Endodermal cell (in vitro differentiated cells): ENCODE measurements around the gene TPMT. TPM values are rescaled to one million over a fixed set of nuclear protein-coding genes. Genes with fewer than 3 reads are reported as not detected.
A peak's percentile ranks its signal among the peaks of the same experiment; 100 is the strongest.

Source experiments
- DNase-seq: peaks from one replicate; pipeline ENCODE4 v3.0.0-alpha.2; 2017
- H3K27ac ChIP-seq: 2 replicates; pipeline ENCODE4 v1.5.1; 2013; ENCODE audit warnings: mild to moderate bottlenecking, low read depth, low read length, moderate library complexity
- H3K27me3 ChIP-seq: 2 replicates; pipeline ENCODE4 v1.6.1; 2013; ENCODE audit warnings: mild to moderate bottlenecking, low read length, moderate library complexity; ENCODE audit not compliant: insufficient read depth, control insufficient read depth, poor library complexity, severe bottlenecking
- H3K36me3 ChIP-seq: 2 replicates; pipeline ENCODE4 v1.7.0; 2013; ENCODE audit warnings: mild to moderate bottlenecking, low read length, moderate library complexity; ENCODE audit not compliant: control insufficient read depth, insufficient read depth
- H3K4me1 ChIP-seq: one replicate; pipeline ENCODE4 v1.7.0; 2013; ENCODE audit warnings: low read length; ENCODE audit not compliant: control insufficient read depth, insufficient read depth
- H3K4me3 ChIP-seq: 2 replicates; pipeline ENCODE4 v1.5.1; 2013; ENCODE audit warnings: mild to moderate bottlenecking, low read length, moderate library complexity
- H3K9ac ChIP-seq: 2 replicates; pipeline ENCODE4 v1.6.1; 2013; ENCODE audit warnings: mild to moderate bottlenecking, low read length, moderate library complexity; ENCODE audit not compliant: poor library complexity, severe bottlenecking; ENCODE audit errors: extremely low read depth
- H3K9me3 ChIP-seq: 2 replicates; pipeline ENCODE4 v1.6.1; 2013; ENCODE audit warnings: mild to moderate bottlenecking, low read length, moderate library complexity; ENCODE audit not compliant: control insufficient read depth
- H3K27ac Mint-ChIP-seq: 2 replicates; pipeline ENCODE4 v1.8.0; 2020; ENCODE audit warnings: mixed read lengths
- H3K27me3 Mint-ChIP-seq: 2 replicates; pipeline ENCODE4 v1.8.0; 2021; ENCODE audit warnings: mild to moderate bottlenecking, mixed read lengths; ENCODE audit not compliant: insufficient read depth
- H3K36me3 Mint-ChIP-seq: 2 replicates; pipeline ENCODE4 v1.8.0; 2020; ENCODE audit warnings: low read depth, mixed read lengths
- H3K4me1 Mint-ChIP-seq: 2 replicates; pipeline ENCODE4 v1.8.0; 2020; ENCODE audit warnings: mixed read lengths
- H3K4me3 Mint-ChIP-seq: 2 replicates; pipeline ENCODE4 v1.8.0; 2020; ENCODE audit warnings: mild to moderate bottlenecking, moderate library complexity, mixed read lengths
- H3K9me3 Mint-ChIP-seq: 2 replicates; pipeline ENCODE4 v1.8.0; 2020; ENCODE audit warnings: mild to moderate bottlenecking, mixed read lengths
- CTCF ChIP-seq: fragments of 200-600 bp; sonication (generic); conservative IDR thresholded peaks from 2 replicates; pipeline ENCODE4 v1.5.0; 2021; ENCODE audit warnings: antibody characterized with exemption, mild to moderate bottlenecking
- WGBS, 2 experiments: methylation state at CpG; one replicate each; pipeline versions ENCODE4 v1.1.5 to v1.1.7; 2013; ENCODE audit warnings: missing lambda C conversion rate in 2 of 2, mixed read lengths in 1 of 2; ENCODE audit not compliant: insufficient coverage in 1 of 2, insufficient read length in 1 of 2; 5-methylcytosine and 5-hydroxymethylcytosine counted together
- total RNA-seq, 2 donors: library from RNA; stranded (reverse); fragmentation: NEBNext Ultra II Directional in 1 of 2; extraction: Animal tissue kit (Norgen Biotek cat#: 25700) in 1 of 2; gene quantifications; 2 replicates in 1 of 2; 3 replicates in 1 of 2; pipeline ENCODE4 v1.2.1, GENCODE V29; 2021

Gene TPMT
- total RNA-seq, 2 donors from 2014 or later, result 14.0 to 15.8 TPM

- no peak overlapping the region for H3K9ac ChIP-seq
- Mint-ChIP-seq H3K36me3 (peaks cover 65% of the 10 kb centered on the region), H3K4me1 (peaks cover 7% of the 10 kb centered on the region), H3K4me3 (no peak overlapping the region), H3K27ac (no peak overlapping the region), H3K27me3 (no peaks in the 10 kb centered on the region), H3K9me3 (no peaks in the 10 kb centered on the region)
- no peaks in the 10 kb centered on the region for H3K27me3 ChIP-seq
- WGBS, 2 experiments, result 90 to 95% methylated on average over 5 to 6 of the region's 6 CpGs
- H3K36me3 ChIP-seq, result peaks cover 55% of the 10 kb centered on the region
- no peak overlapping the region for H3K27ac ChIP-seq
- H3K9me3 ChIP-seq, result no peaks in the 10 kb centered on the region
- TF ChIP-seq CTCF, result no peak
- no peak for DNase-seq
- no peak overlapping the region for H3K4me3 ChIP-seq
- H3K4me1 ChIP-seq, result no peaks in the 10 kb centered on the region
Observed at GRCh38 chr6:18139935-18140621, 14.8 kb downstream of the TPMT start.

- H3K9ac ChIP-seq, result no peak overlapping the region
- H3K4me1 ChIP-seq, result no peaks in the 10 kb centered on the region
- Mint-ChIP-seq H3K27me3 (no peaks in the 10 kb centered on the region), H3K4me1 (peaks cover 7% of the 10 kb centered on the region), H3K9me3 (no peaks in the 10 kb centered on the region), H3K4me3 (no peak overlapping the region), H3K27ac (no peak overlapping the region), H3K36me3 (peaks cover 62% of the 10 kb centered on the region)
- DNase-seq, result no peak
- no peak overlapping the region for H3K4me3 ChIP-seq
- H3K36me3 ChIP-seq, result peaks cover 51% of the 10 kb centered on the region
- peak; percentile 53 for TF ChIP-seq CTCF
- no peaks in the 10 kb centered on the region for H3K27me3 ChIP-seq
- H3K9me3 ChIP-seq, result no peaks in the 10 kb centered on the region
- no peak overlapping the region for H3K27ac ChIP-seq
- 80 to 94% methylated on average over 1 to 5 of the region's 5 CpGs for WGBS, 2 experiments
Observed at GRCh38 chr6:18138906-18139305, 16.0 kb downstream of the TPMT start.

GRCh38 chr6:18136260-18136659 lies 18.6 kb downstream of the TPMT start:
- no peak overlapping the region for H3K4me3 ChIP-seq
- DNase-seq, result no peak
- no peaks in the 10 kb centered on the region for H3K4me1 ChIP-seq
- H3K36me3 Mint-ChIP-seq, result peaks cover 53% of the 10 kb centered on the region
- no peak overlapping the region for H3K27ac Mint-ChIP-seq
- H3K9ac ChIP-seq, result no peak overlapping the region
- no peak overlapping the region for H3K4me3 Mint-ChIP-seq
- H3K9me3 ChIP-seq, result no peaks in the 10 kb centered on the region
- H3K4me1 Mint-ChIP-seq, result no peaks in the 10 kb centered on the region
- TF ChIP-seq CTCF, result no peak
- H3K27me3 ChIP-seq, result no peaks in the 10 kb centered on the region
- no peaks in the 10 kb centered on the region for H3K9me3 Mint-ChIP-seq
- H3K27me3 Mint-ChIP-seq, result no peaks in the 10 kb centered on the region
- H3K36me3 ChIP-seq, result peaks cover 40% of the 10 kb centered on the region
- H3K27ac ChIP-seq, result no peak overlapping the region
- 94 to 96% methylated on average over 8 to 10 of the region's 10 CpGs for WGBS, 2 experiments
